Measurements from ENCODE around the gene SKA2. TPM values are rescaled to one million over a fixed set of nuclear protein-coding genes. Genes with fewer than 3 reads are reported as not detected.

Gene SKA2
- total and polyA plus RNA-seq, 10 of the 15 experiments (the other 5 are each of a cell fraction or from before 2014, with no cell fraction given), result 40.3 to 137 (median 112) TPM

DNA sequence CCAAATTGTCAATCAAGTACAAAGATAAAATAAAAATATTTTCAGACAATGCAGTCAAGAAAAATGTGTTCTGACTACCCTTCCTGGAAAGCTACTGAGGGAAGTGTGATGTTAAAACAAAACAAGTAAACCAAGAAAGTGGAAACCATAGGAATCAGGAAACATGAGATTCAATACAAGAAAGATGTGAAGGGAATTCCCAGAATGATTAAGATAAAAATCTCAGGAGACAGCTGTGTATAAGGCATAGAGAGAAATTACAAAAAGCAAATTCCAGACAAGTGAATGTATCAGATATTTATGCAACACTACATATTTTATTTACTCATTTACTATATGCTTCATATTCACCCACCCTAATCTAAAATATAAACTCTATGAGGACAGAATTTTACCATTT is 80.5 kb downstream of the SKA2 start:
- ATAC-seq (no peak), FAIRE-seq (no peak), DNase-seq (ENCODE audit: low read depth, low spot score) (no peak)
- Histone ChIP-seq H2AFZ (ENCODE audit: control insufficient read depth, low read depth, low read length) (no peak overlapping the region), H3K36me3 (ENCODE audit: control insufficient read depth in 2 of 2, insufficient read depth in 2 of 2, low read length in 1 of 2) (peaks cover 3 to 11% of the 10 kb centered on the region in 2 experiments), H4K20me1 (ENCODE audit: control insufficient read depth, insufficient read depth) (no peaks in the 10 kb centered on the region), H3K4me1 (ENCODE audit: control insufficient read depth, insufficient read depth, low read length) (no peaks in the 10 kb centered on the region), H3K27me3 (replicated peaks in 1 of 2; ENCODE audit: control insufficient read depth in 2 of 2, insufficient read depth in 2 of 2, low read length in 1 of 2) (no peaks in the 10 kb centered on the region), H3K4me3 (no peak overlapping the region), H3K27ac (ENCODE audit: control insufficient read depth, insufficient read depth) (no peak overlapping the region), H3K4me2 (ENCODE audit: control insufficient read depth, insufficient read depth) (no peak overlapping the region), H3K9me3 (replicated peaks; ENCODE audit: control insufficient read depth, insufficient read depth, low read length) (no peaks in the 10 kb centered on the region), H3K79me2 (ENCODE audit: control insufficient read depth, insufficient read depth, low read length) (no peaks in the 10 kb centered on the region), H3K9ac (ENCODE audit: control insufficient read depth, insufficient read depth, low read length) (no peak overlapping the region)
- ChIA-PET SMC1A (ENCODE audit: uncharacterized antibody, unreplicated experiment) (no interaction called here), CTCF (no interaction called here), POLR2A (interaction anchor here (0.6 to 0.7 kb wide), 2 partner anchors 17 to 58 kb away, joined by 4 to 6 read pairs; no protein-coding TSS in a partner anchor), RAD21 (ENCODE audit: unreplicated experiment) (interaction anchor here (0.6 kb wide), 1 partner anchor 66 kb away, joined by 3 read pairs; no protein-coding TSS in a partner anchor)
- TF ChIP-seq SREBF2 (IDR thresholded peaks at IDR 0.05; ENCODE audit: low read length), result no peak
- TF ChIP-seq NFIC (IDR thresholded peaks at IDR 0.05; ENCODE audit: low read depth, low read length), result no peak
- TF ChIP-seq, protein P1, sequence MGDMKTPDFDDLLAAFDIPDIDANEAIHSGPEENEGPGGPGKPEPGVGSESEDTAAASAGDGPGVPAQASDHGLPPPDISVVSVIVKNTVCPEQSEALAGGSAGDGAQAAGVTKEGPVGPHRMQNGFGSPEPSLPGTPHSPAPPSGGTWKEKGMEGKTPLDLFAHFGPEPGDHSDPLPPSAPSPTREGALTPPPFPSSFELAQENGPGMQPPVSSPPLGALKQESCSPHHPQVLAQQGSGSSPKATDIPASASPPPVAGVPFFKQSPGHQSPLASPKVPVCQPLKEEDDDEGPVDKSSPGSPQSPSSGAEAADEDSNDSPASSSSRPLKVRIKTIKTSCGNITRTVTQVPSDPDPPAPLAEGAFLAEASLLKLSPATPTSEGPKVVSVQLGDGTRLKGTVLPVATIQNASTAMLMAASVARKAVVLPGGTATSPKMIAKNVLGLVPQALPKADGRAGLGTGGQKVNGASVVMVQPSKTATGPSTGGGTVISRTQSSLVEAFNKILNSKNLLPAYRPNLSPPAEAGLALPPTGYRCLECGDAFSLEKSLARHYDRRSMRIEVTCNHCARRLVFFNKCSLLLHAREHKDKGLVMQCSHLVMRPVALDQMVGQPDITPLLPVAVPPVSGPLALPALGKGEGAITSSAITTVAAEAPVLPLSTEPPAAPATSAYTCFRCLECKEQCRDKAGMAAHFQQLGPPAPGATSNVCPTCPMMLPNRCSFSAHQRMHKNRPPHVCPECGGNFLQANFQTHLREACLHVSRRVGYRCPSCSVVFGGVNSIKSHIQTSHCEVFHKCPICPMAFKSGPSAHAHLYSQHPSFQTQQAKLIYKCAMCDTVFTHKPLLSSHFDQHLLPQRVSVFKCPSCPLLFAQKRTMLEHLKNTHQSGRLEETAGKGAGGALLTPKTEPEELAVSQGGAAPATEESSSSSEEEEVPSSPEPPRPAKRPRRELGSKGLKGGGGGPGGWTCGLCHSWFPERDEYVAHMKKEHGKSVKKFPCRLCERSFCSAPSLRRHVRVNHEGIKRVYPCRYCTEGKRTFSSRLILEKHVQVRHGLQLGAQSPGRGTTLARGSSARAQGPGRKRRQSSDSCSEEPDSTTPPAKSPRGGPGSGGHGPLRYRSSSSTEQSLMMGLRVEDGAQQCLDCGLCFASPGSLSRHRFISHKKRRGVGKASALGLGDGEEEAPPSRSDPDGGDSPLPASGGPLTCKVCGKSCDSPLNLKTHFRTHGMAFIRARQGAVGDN (IDR thresholded peaks at IDR 0.05), result no peak
- TF ChIP-seq, protein P2, sequence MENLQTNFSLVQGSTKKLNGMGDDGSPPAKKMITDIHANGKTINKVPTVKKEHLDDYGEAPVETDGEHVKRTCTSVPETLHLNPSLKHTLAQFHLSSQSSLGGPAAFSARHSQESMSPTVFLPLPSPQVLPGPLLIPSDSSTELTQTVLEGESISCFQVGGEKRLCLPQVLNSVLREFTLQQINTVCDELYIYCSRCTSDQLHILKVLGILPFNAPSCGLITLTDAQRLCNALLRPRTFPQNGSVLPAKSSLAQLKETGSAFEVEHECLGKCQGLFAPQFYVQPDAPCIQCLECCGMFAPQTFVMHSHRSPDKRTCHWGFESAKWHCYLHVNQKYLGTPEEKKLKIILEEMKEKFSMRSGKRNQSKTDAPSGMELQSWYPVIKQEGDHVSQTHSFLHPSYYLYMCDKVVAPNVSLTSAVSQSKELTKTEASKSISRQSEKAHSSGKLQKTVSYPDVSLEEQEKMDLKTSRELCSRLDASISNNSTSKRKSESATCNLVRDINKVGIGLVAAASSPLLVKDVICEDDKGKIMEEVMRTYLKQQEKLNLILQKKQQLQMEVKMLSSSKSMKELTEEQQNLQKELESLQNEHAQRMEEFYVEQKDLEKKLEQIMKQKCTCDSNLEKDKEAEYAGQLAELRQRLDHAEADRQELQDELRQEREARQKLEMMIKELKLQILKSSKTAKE (IDR thresholded peaks at IDR 0.05; ENCODE audit: low read depth, poor library complexity, severe bottlenecking), result no peak
- TF ChIP-seq, protein P3, sequence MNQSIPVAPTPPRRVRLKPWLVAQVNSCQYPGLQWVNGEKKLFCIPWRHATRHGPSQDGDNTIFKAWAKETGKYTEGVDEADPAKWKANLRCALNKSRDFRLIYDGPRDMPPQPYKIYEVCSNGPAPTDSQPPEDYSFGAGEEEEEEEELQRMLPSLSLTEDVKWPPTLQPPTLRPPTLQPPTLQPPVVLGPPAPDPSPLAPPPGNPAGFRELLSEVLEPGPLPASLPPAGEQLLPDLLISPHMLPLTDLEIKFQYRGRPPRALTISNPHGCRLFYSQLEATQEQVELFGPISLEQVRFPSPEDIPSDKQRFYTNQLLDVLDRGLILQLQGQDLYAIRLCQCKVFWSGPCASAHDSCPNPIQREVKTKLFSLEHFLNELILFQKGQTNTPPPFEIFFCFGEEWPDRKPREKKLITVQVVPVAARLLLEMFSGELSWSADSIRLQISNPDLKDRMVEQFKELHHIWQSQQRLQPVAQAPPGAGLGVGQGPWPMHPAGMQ (IDR thresholded peaks at IDR 0.05; ENCODE audit: borderline replicate concordance), result no peak
- no peak for TF ChIP-seq ASH2L (IDR thresholded peaks at IDR 0.05; ENCODE audit: borderline replicate concordance, low read depth)
- no peak for TF ChIP-seq NR2C1 (IDR thresholded peaks at IDR 0.05)
- TF ChIP-seq, protein P4, sequence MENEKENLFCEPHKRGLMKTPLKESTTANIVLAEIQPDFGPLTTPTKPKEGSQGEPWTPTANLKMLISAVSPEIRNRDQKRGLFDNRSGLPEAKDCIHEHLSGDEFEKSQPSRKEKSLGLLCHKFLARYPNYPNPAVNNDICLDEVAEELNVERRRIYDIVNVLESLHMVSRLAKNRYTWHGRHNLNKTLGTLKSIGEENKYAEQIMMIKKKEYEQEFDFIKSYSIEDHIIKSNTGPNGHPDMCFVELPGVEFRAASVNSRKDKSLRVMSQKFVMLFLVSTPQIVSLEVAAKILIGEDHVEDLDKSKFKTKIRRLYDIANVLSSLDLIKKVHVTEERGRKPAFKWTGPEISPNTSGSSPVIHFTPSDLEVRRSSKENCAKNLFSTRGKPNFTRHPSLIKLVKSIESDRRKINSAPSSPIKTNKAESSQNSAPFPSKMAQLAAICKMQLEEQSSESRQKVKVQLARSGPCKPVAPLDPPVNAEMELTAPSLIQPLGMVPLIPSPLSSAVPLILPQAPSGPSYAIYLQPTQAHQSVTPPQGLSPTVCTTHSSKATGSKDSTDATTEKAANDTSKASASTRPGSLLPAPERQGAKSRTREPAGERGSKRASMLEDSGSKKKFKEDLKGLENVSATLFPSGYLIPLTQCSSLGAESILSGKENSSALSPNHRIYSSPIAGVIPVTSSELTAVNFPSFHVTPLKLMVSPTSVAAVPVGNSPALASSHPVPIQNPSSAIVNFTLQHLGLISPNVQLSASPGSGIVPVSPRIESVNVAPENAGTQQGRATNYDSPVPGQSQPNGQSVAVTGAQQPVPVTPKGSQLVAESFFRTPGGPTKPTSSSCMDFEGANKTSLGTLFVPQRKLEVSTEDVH (IDR thresholded peaks at IDR 0.05; ENCODE audit: low read depth, partially characterized antibody), result no peak
- TF ChIP-seq TCF12 (IDR thresholded peaks at IDR 0.05; ENCODE audit: low read depth, low read length), result no peak
- no peak for TF ChIP-seq ZNF217 (IDR thresholded peaks at IDR 0.05)
- no peak for TF ChIP-seq GABPA (IDR thresholded peaks at IDR 0.05; ENCODE audit: low read depth)
- no peak for TF ChIP-seq HDAC6 (IDR thresholded peaks at IDR 0.05; ENCODE audit: unreplicated experiment)
- intact Hi-C loops (cut with micrococcal nuclease; ENCODE audit: unreplicated experiment) (no loop called here), in situ Hi-C loops (cut with MboI) (no loop called here)
- BruUV-seq (replicated peaks), result no TSS peak
